OCI-LY7 (cell line): Measurements from ENCODE around the gene LRP8. TPM values are rescaled to one million over a fixed set of nuclear protein-coding genes. Genes with fewer than 3 reads are reported as not detected.

ENCODE experiments used
- BruUV-seq: library from RNA; stranded (reverse); fragments of 400-500 nt; replicated peaks from 2 replicates; lab custom pipeline; 2021; lab: Mats Ljungman, UMichigan
- CTCF ChIA-PET: fragments of 300-600 bp; sonication (Branson Sonifier 250); formaldehyde crosslinking; loops from one replicate; lab custom pipeline; 2022; ENCODE audit warnings: antibody characterized with exemption; ENCODE audit not compliant: unreplicated experiment; lab: Charles Lee
- POLR2A ChIA-PET: fragments of 300-600 bp; sonication (Branson Sonifier 250); formaldehyde crosslinking; loops from one replicate; lab custom pipeline; 2022; ENCODE audit warnings: antibody characterized with exemption; lab: Charles Lee
- DNase-seq: peaks from one replicate; pipeline ENCODE4 v3.0.0-alpha.2; 2015; ENCODE audit warnings: low spot score
- H2AFZ ChIP-seq: fragments of 200-600 bp; sonication (generic), shearing (Covaris generic); 2 replicates; pipeline ENCODE4 v1.6.1; 2014; ENCODE audit warnings: mild to moderate bottlenecking, antibody characterized with exemption, low read length, moderate library complexity
- H3K27ac ChIP-seq: fragments of 200-600 bp; sonication (generic); 2 replicates; pipeline ENCODE4 v1.5.1; 2014; ENCODE audit warnings: mixed run types, low read depth, mild to moderate bottlenecking, moderate library complexity, low read length, inconsistent platforms; ENCODE audit not compliant: poor library complexity, severe bottlenecking
- H3K36me3 ChIP-seq: fragments of 200-600 bp; sonication (generic); 2 replicates; pipeline ENCODE4 v1.6.1; 2014; ENCODE audit warnings: mild to moderate bottlenecking, antibody characterized with exemption, low read length, moderate library complexity, mixed read lengths; ENCODE audit not compliant: insufficient read depth
- H3K4me1 ChIP-seq: fragments of 200-600 bp; sonication (generic); 2 replicates; pipeline ENCODE4 v1.5.1; 2014; ENCODE audit warnings: mild to moderate bottlenecking, low read length; ENCODE audit not compliant: insufficient read depth, poor library complexity, severe bottlenecking
- H3K4me2 ChIP-seq: fragments of 200-600 bp; sonication (generic); 2 replicates; pipeline ENCODE4 v1.6.1; 2014; ENCODE audit warnings: mild to moderate bottlenecking, low read length
- H3K4me3 ChIP-seq: fragments of 200-600 bp; sonication (generic); 2 replicates; pipeline ENCODE4 v1.5.1; 2014; ENCODE audit warnings: mild to moderate bottlenecking, low read depth, low read length; ENCODE audit not compliant: poor library complexity, severe bottlenecking
- H3K79me2 ChIP-seq: fragments of 200-600 bp; sonication (generic); 2 replicates; pipeline ENCODE4 v1.6.1; 2016; ENCODE audit warnings: low read depth, mild to moderate bottlenecking, low read length, moderate library complexity, mixed read lengths; ENCODE audit not compliant: insufficient read depth
- H3K9me2 ChIP-seq: fragments of 200-600 bp; sonication (generic); 2 replicates; pipeline ENCODE4 v1.6.1; 2016; ENCODE audit warnings: mild to moderate bottlenecking, low read length, mixed read lengths; ENCODE audit not compliant: insufficient read depth
- H3K9me3 ChIP-seq: fragments of 200-600 bp; sonication (generic); 2 replicates; pipeline ENCODE4 v1.6.1; 2014; ENCODE audit warnings: mild to moderate bottlenecking, mixed run types, low read length, mixed read lengths
- H4K20me1 ChIP-seq: fragments of 200-600 bp; sonication (generic); 2 replicates; pipeline ENCODE4 v1.6.1; 2014; ENCODE audit warnings: mild to moderate bottlenecking, antibody characterized with exemption, low read length, moderate library complexity, mixed read lengths; ENCODE audit not compliant: insufficient read depth
- EZH2phosphoT487 ChIP-seq: fragments of 200-600 bp; sonication (generic); IDR thresholded peaks from 2 replicates; pipeline ENCODE4 v1.6.1; 2018; ENCODE audit warnings: low read depth, borderline replicate concordance, mild to moderate bottlenecking, mixed run types, antibody characterized with exemption, low read length, moderate library complexity, mixed read lengths
- intact Hi-C: fragments of 100-400 bp; cut with micrococcal nuclease; formaldehyde crosslinking; loops from one replicate; pipeline ENCODE4 v1.10.0; 2022; ENCODE audit not compliant: unreplicated experiment
- total RNA-seq, 2 experiments: library from RNA; depleted of rRNA in 1 of 2; stranded (reverse); fragments of >200 nt in 1 of 2; shearing (Covaris generic) in 1 of 2; gene quantifications; 2 replicates each; pipeline ENCODE4 v1.2.3, GENCODE V29; 2014 to 2022
- TF ChIP-seq, protein P1 (sequence below): fragments of 200-600 bp; sonication (generic); conservative IDR thresholded peaks from 2 replicates; pipeline ENCODE4 v1.5.1; 2014; ENCODE audit warnings: mild to moderate bottlenecking, antibody characterized with exemption, low read length, moderate library complexity, mixed read lengths

LRP8 gene
- total RNA-seq, 2 experiments from 2014 or later = 65.6 to 70.0 TPM

DNA sequence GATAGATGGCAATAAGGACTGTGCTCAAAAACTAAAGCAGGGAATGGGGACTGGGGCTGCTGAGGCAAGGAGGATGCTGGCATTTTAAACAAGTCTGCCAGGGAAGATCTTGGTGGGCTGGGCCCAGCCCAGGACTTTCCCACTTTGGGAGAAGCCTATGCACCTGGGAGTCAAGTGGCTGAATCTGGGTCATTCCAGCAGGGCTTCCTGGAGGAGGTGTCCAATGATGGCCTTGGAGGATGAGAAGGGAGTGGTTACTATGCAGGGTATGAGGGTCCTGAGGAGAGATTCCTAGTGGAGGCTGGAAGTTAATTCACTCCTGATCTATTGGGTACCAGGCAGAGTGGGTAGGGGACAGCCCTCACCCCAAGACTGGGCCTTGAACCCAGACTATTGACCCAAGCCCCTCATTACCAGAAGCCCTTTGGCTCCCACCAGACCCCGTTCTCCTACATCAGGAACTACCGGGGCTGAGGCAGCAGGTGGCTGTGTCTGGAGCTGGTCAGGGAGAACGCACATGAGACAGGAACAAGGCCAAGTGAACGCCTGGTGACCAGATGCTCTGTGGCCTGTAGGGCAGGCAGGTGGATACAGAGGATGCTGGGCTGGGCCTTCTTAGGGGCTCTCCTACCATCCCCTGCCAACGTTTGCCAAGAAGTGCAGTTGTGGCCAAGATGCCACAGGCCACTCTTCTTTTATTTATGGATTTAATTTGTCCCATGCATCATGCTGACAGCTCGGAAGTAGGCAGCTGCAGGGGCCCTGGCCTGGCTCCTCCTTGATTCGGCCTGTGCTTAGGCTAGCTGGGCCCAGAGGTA lies 18.3 kb upstream of the LRP8 start:
- CTCF ChIA-PET = no interaction called here
- H3K36me3 ChIP-seq = no peaks in the 10 kb centered on the region
- intact Hi-C loops = no loop called here
- no peak for DNase-seq
- TF ChIP-seq EZH2phosphoT487 = no peak
- TF ChIP-seq, protein P1, sequence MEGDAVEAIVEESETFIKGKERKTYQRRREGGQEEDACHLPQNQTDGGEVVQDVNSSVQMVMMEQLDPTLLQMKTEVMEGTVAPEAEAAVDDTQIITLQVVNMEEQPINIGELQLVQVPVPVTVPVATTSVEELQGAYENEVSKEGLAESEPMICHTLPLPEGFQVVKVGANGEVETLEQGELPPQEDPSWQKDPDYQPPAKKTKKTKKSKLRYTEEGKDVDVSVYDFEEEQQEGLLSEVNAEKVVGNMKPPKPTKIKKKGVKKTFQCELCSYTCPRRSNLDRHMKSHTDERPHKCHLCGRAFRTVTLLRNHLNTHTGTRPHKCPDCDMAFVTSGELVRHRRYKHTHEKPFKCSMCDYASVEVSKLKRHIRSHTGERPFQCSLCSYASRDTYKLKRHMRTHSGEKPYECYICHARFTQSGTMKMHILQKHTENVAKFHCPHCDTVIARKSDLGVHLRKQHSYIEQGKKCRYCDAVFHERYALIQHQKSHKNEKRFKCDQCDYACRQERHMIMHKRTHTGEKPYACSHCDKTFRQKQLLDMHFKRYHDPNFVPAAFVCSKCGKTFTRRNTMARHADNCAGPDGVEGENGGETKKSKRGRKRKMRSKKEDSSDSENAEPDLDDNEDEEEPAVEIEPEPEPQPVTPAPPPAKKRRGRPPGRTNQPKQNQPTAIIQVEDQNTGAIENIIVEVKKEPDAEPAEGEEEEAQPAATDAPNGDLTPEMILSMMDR = no peak
- no peaks in the 10 kb centered on the region for H3K4me1 ChIP-seq
- POLR2A ChIA-PET = no interaction called here
- no peaks in the 10 kb centered on the region for H3K9me3 ChIP-seq
- no peak overlapping the region for H3K27ac ChIP-seq
- no peaks in the 10 kb centered on the region for H4K20me1 ChIP-seq
- no TSS peak for BruUV-seq
- H2AFZ ChIP-seq = no peak overlapping the region
- no peaks in the 10 kb centered on the region for H3K9me2 ChIP-seq
- H3K79me2 ChIP-seq = no peaks in the 10 kb centered on the region
- no peak overlapping the region for H3K4me3 ChIP-seq
- no peak overlapping the region for H3K4me2 ChIP-seq

DNA sequence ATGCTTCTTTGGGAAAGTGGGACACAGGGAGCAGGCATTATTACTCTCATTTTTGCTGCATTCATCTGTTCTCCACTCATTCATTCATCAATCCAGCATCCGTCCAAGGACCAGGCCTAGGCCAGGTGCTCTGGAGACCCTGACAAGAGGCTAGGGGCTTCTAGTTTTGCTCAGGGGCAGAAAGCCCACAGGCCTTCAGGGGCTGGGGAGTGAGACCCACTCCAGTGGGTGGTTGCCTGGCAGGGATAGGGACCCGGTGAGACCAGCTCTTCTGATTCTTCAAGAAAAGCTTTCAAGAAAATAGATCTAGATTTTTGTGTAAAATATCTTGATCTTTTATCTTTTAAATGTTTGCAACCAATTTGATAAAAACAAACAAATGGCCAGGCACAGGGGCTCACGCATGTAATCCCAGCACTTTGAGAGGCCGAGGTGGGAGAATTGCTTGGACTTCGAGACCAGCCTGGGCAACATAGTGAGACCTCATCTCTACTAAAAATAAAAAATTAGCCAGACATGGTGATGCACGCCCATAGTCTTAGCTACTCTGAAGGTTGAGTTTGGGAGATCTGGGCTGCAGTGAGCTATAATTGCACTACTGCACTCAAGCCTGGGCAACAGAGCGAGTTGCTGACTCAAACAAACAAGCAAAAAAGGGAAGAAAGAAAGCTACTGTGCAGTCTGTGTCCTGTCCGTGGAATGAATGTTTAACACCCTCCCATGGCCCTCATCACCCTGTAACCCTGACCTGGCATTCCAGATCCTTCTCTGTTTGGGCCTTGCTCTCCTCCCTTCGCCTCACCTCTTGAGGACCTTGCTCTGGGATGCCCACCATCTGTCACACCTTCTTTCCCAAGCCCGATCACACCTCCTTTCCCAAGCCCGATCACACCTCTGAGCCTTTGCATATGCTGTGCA lies 17.3 kb upstream of the LRP8 start:
- Histone ChIP-seq H3K9me2 (no peaks in the 10 kb centered on the region), H4K20me1 (no peaks in the 10 kb centered on the region), H3K4me3 (no peak overlapping the region), H2AFZ (no peak overlapping the region), H3K36me3 (no peaks in the 10 kb centered on the region), H3K4me1 (no peaks in the 10 kb centered on the region), H3K9me3 (no peaks in the 10 kb centered on the region), H3K4me2 (no peak overlapping the region), H3K79me2 (no peaks in the 10 kb centered on the region), H3K27ac (no peak overlapping the region)
- intact Hi-C loops = no loop called here
- CTCF ChIA-PET = no interaction called here
- POLR2A ChIA-PET = no interaction called here
- BruUV-seq = no TSS peak
- TF ChIP-seq EZH2phosphoT487 = no peak
- TF ChIP-seq, protein P1 = no peak
- DNase-seq = no peak
